Liver (tissue), 9 donors: ENCODE measurements around the gene DPY19L1. TPM values are rescaled to one million over a fixed set of nuclear protein-coding genes. Genes with fewer than 3 reads are reported as not detected.
"Not testable (repeated sequence)": the region's sequence is repeated elsewhere in the genome, so short reads cannot be mapped to it uniquely, and the experiment has no call there.

ENCODE experiments used
- DNase-seq: peaks from one replicate; pipeline ENCODE4 v3.0.0-alpha.2; 2017; ENCODE audit warnings: low spot score
- H3K27ac ChIP-seq, 2 donors: one replicate each; pipeline ENCODE4 v1.7.0; 2013; ENCODE audit warnings: inconsistent platforms in 2 of 2, low read length in 2 of 2, control low read depth in 1 of 2, low read depth in 1 of 2, mild to moderate bottlenecking in 1 of 2
- H3K27me3 ChIP-seq, 4 donors: one replicate each; pipeline versions ENCODE4 v1.6.1 to v1.7.0; 2013; ENCODE audit warnings: low read length in 3 of 4, inconsistent platforms in 1 of 4, mild to moderate bottlenecking in 1 of 4, moderate library complexity in 1 of 4; ENCODE audit not compliant: control insufficient read depth in 4 of 4, insufficient read depth in 4 of 4
- H3K36me3 ChIP-seq, 4 donors: one replicate each; pipeline versions ENCODE4 v1.6.1 to v1.7.0; 2013; ENCODE audit warnings: low read length in 3 of 4, mild to moderate bottlenecking in 3 of 4, low read depth in 1 of 4, moderate library complexity in 1 of 4; ENCODE audit not compliant: control insufficient read depth in 4 of 4, insufficient read depth in 3 of 4
- H3K4me1 ChIP-seq, 4 donors: one replicate each; pipeline versions ENCODE4 v1.6.1 to v1.7.0; 2013; ENCODE audit warnings: low read length in 3 of 4, mild to moderate bottlenecking in 3 of 4, moderate library complexity in 1 of 4; ENCODE audit not compliant: control insufficient read depth in 4 of 4, insufficient read depth in 4 of 4
- H3K4me3 ChIP-seq, 3 donors: one replicate each; pipeline versions ENCODE4 v1.6.1 to v1.7.0; 2013; ENCODE audit warnings: low read length in 3 of 3, control low read depth in 1 of 3, low read depth in 1 of 3, mild to moderate bottlenecking in 1 of 3
- H3K9ac ChIP-seq, 2 donors: one replicate each; pipeline ENCODE4 v1.7.0; 2013; ENCODE audit warnings: low read length in 2 of 2, mild to moderate bottlenecking in 2 of 2, moderate library complexity in 2 of 2, control low read depth in 1 of 2, low read depth in 1 of 2
- H3K9me3 ChIP-seq, 4 donors: one replicate each; pipeline versions ENCODE4 v1.6.1 to v1.7.0; 2013; ENCODE audit warnings: low read length in 3 of 4; ENCODE audit not compliant: control insufficient read depth in 4 of 4
- FOXA1 ChIP-seq: IDR thresholded peaks from 2 replicates; pipeline ENCODE4 v1.6.1; 2016; ENCODE audit warnings: antibody characterized with exemption
- GABPA ChIP-seq, 2 donors: IDR thresholded peaks in 1 of 2; conservative IDR thresholded peaks in 1 of 2; 2 replicates each; pipeline ENCODE4 v1.6.1; 2016; ENCODE audit warnings: antibody characterized with exemption in 2 of 2, mild to moderate bottlenecking in 1 of 2, moderate library complexity in 1 of 2
- HNF4G ChIP-seq: IDR thresholded peaks from 2 replicates; pipeline ENCODE4 v1.6.1; 2016; ENCODE audit warnings: antibody characterized with exemption
- SP1 ChIP-seq: IDR thresholded peaks from 2 replicates; pipeline ENCODE4 v1.6.1; 2018; ENCODE audit warnings: antibody characterized with exemption, mild to moderate bottlenecking
- WGBS: extraction: QIAGEN DNeasy Blood & Tissue Kit; methylation state at CpG from one replicate; pipeline ENCODE4 v1.1.7; 2013; 5-methylcytosine and 5-hydroxymethylcytosine counted together
- polyA plus RNA-seq, 2 donors: library from polyadenylated mRNA; stranded (reverse) in 1 of 2; unstranded in 1 of 2; fragments of 200-250 nt in 1 of 2; fragments of >200 nt in 1 of 2; fragmentation: Nextera tagmentation in 1 of 2; extraction: Ambion mirVana in 1 of 2; gene quantifications; one replicate each; pipeline versions ENCODE4 v1.2.1 to v1.2.3, GENCODE V29; 2013 to 2015
- total RNA-seq, 2 donors: library from RNA; depleted of rRNA; stranded (reverse); fragments of >200 nt; gene quantifications; one replicate each; pipeline ENCODE4 v1.2.3, GENCODE V29; 2014
- TF ChIP-seq, protein P1 (sequence below): IDR thresholded peaks from 2 replicates; pipeline ENCODE4 v1.6.1; 2016; ENCODE audit warnings: antibody characterized with exemption
- TF ChIP-seq, protein P2 (sequence below): IDR thresholded peaks from 2 replicates; pipeline ENCODE4 v1.6.1; 2016; ENCODE audit warnings: antibody characterized with exemption
- donor health status: healthy.
- donor health status: healthy.
- donor health status: healthy.
- donor health status: healthy.
- donor health status: healthy.

The DPY19L1 gene
- total and polyA plus RNA-seq, 4 donors: 3.9 to 24.2 (median 16.9) TPM

DNA sequence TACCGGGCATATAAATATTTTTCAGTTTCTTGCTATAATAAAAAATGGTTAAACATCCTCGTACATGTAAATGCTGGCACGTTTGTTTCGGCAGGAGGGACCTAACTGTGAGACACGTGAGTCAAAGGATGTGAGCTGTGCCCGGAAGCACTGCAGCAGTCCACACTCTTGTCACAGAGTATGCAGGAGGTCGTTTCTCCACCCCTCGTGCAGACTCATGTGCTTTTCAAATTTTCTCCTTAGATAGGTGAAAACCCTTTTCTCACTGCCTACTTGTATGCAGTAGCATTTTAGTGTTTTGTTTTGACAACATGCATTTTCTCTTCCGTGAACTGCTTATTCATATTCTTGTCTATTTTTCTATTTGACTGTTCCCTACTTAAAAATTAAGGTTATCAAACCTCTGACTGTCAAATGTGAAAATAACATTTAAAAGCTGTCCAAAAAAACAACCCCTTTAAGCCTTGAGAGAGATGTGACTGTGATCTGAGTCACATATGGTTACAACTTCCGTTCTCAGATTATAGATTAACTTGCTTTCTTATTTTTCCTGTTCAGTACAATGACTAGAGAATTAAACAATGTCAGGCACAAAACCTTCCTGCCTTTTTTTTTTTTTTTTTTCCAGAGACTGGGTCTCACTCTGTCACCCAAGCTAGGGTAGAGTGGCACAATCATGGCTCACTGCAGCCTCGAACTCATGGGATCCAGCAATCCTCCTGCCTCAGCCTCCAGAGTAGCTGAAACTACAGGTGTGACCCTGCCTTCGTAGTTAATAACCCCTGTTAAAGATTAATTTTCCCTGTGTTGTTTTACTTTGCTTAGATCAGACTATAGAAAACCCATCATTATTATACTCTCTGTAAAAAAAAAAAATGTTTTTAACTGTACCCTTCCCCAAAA is 45.1 kb downstream of the DPY19L1 start:
- Histone ChIP-seq H3K9me3 (no peaks in the 10 kb centered on the region), H3K4me3 (no peak overlapping the region), H3K9ac (no peak overlapping the region), H3K4me1 (no peaks in the 10 kb centered on the region), H3K27ac (no peak overlapping the region), H3K27me3 (no peaks in the 10 kb centered on the region), H3K36me3 (no peaks in the 10 kb centered on the region)
- no peak for DNase-seq
- TF ChIP-seq, protein P1, sequence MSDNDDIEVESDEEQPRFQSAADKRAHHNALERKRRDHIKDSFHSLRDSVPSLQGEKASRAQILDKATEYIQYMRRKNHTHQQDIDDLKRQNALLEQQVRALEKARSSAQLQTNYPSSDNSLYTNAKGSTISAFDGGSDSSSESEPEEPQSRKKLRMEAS: no peak
- no peak for TF ChIP-seq SP1
- TF ChIP-seq GABPA (IDR thresholded peaks at IDR 0.05 in 1 of 2, conservative IDR thresholded peaks at IDR 0.05 in 1 of 2): no peak
- no peak for TF ChIP-seq FOXA1
- TF ChIP-seq HNF4G: no peak
- 71% methylated on average over 12 of the region's 12 CpGs for WGBS

DNA sequence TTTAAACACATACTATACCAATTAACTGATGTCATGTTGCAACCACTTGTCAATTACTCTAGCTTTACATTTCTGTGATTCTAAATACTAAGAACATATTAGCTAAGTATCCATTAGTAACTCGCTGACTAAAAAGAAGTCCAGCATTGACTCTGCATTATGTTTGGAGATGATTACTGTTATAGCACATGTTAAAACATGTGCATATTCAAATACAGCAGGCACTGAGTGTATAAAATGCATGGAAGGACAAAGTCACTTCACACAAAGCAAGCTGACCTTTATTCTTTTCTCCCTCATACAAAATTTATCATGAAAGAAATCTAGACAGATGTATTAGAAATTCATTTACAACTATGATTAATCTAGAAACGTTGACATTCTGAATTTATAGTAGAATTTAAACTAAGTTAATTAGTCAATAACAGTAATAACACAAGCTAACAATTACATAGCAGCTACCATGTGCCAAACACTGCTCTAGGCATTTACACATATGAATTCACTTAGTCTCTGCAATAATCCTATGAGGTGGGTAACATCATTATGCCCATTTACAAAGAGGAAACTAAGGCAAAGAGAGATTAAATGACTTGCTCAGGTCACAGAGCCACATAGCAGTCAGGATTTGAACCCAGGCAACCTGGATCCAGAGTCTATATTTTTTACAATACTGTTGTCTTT is 48.7 kb downstream of the DPY19L1 start:
- not testable (repeated sequence) for H3K36me3 ChIP-seq, H3K9ac ChIP-seq, H3K27me3 ChIP-seq, H3K4me3 ChIP-seq, H3K4me1 ChIP-seq, H3K9me3 ChIP-seq, DNase-seq, H3K27ac ChIP-seq
- WGBS: 83% methylated on average over 2 of the region's 2 CpGs

DNA sequence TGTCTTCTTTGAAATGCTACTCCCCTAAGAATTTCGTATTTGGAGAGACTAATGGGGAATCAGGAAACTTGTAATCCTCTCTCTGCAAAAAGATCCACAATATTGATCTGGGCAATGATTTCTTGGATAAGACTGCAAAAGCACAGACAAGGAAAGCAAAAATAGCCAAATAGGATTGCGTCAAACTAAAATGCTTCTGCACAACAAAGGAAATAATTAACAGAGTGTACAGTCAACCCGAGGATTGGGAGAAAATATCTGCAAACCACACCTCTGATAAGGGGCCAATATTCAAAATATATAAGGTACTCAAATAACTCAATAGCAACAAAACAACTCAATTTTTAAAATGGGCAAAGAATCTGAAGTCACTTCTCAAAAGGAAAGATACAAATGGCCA is 52.1 kb downstream of the DPY19L1 start:
- not testable (repeated sequence) for H3K27ac ChIP-seq, H3K9ac ChIP-seq, H3K9me3 ChIP-seq, H3K4me3 ChIP-seq, H3K27me3 ChIP-seq, H3K36me3 ChIP-seq, H3K4me1 ChIP-seq, DNase-seq
- 48% methylated on average over 3 of the region's 3 CpGs for WGBS

DNA sequence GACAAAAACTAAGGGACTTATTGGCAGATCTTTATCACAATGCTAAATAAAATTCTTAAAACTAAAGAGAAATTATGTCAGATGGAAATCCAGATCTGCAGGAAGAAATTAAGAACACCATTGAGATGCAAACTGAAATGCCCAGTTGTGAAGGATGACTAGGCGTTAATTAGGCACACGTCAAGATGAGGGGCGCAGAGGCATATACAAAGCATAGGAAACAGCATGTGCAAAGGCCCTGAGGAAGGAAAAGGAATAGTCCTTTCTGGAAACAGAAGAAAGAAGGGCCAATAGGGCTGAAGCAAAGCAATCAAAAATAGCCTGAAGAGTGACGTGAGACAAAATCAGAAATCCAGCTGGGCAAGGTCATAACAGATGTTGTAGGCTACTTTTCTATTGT is 53.1 kb downstream of the DPY19L1 start:
- not testable (repeated sequence) for H3K27me3 ChIP-seq, H3K27ac ChIP-seq, H3K4me1 ChIP-seq, H3K9me3 ChIP-seq, DNase-seq, H3K9ac ChIP-seq, H3K4me3 ChIP-seq, H3K36me3 ChIP-seq
- WGBS: 98% methylated on average over 4 of the region's 4 CpGs

DNA sequence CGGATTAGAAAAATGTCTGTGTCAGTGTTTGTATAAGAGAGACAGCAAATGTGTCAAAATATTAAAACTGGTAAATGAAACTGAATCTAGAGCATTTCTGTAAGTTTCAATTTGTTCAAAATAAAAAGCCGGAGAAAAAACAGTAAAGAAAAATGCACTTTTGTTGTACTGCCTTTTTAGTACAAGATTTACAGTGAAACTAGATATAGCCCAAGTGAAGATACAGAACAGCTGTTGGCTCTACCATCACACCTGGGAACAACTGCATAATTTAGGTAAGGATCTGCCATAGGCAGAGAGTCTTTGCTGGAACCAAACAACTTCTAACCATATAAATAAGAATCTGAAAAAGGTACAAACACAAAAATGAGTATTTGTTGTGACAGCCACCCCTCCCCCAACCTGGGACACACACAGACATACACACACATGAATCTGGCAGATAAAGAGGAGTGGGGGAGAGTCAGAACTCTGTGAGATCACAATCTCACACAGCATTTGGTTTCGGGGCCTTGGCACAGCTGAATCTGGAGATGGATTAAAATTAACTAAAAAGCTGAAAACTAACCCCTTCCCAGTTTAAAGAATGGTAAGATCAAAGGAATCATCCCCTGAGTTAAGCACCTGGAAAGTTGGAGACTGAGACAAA is 54.8 kb downstream of the DPY19L1 start:
- no peak for DNase-seq
- TF ChIP-seq, protein P2, sequence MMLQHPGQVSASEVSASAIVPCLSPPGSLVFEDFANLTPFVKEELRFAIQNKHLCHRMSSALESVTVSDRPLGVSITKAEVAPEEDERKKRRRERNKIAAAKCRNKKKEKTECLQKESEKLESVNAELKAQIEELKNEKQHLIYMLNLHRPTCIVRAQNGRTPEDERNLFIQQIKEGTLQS: no peak
- WGBS: 91% methylated on average over 3 of the region's 3 CpGs

DNA sequence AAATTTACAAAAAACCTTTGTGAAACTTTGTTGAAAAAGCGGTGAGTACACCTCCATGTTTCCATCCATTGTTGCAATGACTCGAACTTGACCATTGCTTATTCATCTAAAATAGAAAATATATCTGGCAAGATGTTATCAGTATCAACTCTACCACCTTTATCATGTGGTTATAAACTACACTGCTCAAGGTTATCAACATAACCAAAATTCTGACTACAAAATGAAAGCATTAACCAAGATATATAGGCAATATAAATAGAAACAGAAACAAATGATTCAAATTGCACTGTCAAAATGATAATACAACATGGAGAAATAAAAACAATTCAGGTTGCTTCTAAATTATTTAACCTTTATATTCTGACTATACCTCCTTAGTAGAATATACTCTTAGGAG is 58.2 kb downstream of the DPY19L1 start:
- not testable (repeated sequence) for H3K4me1 ChIP-seq, H3K9me3 ChIP-seq, H3K27ac ChIP-seq, H3K27me3 ChIP-seq, H3K36me3 ChIP-seq, H3K4me3 ChIP-seq, H3K9ac ChIP-seq, DNase-seq
- 92% methylated on average over 2 of the region's 2 CpGs for WGBS

More for the DNA sequence above, 54.8 kb downstream of the DPY19L1 start:
- Histone ChIP-seq H3K9ac (no peak overlapping the region), H3K9me3 (no peaks in the 10 kb centered on the region), H3K36me3 (no peaks in the 10 kb centered on the region), H3K4me3 (no peak overlapping the region), H3K27ac (no peak overlapping the region), H3K27me3 (no peaks in the 10 kb centered on the region), H3K4me1 (peaks cover 0 to 8% (median 0%) of the 10 kb centered on the region in 4 donors)
